ENCODE measurements around the gene BOC. TPM values are rescaled to one million over a fixed set of nuclear protein-coding genes. Genes with fewer than 3 reads are reported as not detected.

The BOC gene
- polyA plus RNA-seq, 10 donors: 46.9 to 103 (median 66.5) TPM

DNA sequence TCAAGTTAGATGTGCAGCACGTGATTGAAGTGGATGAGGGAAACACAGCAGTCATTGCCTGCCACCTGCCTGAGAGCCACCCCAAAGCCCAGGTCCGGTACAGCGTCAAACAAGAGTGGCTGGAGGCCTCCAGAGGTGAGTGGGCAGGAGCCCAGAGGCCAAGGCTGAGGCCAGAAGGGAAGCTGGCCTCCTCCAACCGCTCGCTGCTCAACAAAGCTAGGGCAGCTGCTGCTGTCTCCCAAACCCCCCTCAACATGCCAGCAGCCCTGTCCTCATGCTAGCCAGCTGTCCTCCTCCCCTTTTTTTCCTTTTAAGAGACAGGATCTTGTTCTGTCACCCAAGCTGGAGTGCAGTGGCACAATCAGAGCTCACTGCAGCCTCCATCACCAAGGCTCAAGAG lies 57.0 kb downstream of the BOC start:
- DNase-seq: no peak

DNA sequence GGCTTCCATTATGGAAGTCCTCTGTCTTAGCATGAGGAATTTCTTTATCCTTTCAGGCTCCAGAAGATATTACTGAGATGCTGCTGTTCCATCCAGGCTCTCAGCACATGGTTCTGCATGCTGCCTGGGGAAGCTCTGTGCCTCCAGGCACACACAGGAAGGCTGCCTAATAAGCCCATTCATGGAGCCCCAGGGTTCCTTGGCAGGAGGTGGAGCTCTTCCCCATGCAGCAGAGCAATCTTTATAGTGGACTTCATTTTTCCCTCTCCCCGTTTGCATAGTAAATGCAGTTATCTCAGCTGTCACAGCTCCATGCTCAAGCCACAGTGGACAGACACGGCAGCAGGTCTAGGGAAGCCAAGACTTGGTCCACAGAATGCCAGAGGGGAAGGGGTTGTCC lies 57.6 kb downstream of the BOC start:
- DNase-seq: no peak

DNA sequence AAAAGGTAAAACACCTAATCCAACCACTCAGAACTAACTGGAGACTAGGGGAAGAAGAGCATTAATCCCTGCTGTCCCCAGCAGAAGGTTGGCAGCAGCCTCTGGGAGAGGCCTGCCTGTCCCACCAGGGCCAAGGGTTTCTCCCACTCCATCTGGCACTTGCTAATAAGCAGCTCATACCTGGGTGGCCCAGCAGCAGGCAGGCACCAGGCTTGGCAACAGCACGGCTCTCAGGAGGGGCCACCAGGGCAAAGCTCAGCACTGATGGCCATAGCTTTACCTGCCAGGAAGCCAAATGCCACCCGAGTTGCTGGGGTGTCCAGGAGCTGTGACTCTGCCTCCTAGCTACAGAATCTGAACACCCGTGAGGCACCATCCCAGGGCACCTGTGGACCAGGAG lies 58.3 kb downstream of the BOC start:
- DNase-seq: no peak

DNA sequence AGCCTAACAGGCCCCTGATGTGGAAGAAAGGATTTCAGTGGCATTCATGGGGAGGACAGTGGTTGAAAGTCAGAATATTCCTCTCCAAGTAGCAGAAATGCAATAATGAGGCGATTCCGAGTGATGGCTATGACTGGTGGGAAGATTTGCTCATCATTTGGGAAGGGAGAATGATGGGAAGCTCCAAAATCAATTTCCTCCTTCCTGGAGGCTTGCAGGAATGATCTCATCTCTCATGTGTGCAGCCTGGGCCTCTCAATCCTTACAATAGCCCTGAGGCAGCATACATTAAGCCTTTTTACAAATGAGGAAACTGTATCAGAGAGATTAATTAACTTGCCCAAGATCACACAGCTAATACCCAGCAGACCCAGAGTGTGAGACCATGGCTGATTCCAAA lies 58.7 kb downstream of the BOC start:
- peak in 2 of 3 donors; percentile 78 to 81 for DNase-seq

DNA sequence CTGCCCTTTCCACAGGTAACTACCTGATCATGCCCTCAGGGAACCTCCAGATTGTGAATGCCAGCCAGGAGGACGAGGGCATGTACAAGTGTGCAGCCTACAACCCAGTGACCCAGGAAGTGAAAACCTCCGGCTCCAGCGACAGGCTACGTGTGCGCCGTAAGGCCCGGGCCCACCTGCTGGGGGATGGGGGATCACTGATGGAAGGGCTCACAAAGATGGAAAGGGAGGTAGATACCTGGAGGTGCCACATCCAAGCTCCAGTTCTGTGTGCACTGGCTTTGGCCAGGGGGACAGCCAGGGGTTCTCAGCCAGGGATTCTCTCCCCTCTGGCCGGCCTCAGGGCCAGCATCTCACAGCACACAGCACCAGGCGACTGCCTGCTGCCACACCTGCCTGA lies 59.4 kb downstream of the BOC start:
- no peak for DNase-seq

DNA sequence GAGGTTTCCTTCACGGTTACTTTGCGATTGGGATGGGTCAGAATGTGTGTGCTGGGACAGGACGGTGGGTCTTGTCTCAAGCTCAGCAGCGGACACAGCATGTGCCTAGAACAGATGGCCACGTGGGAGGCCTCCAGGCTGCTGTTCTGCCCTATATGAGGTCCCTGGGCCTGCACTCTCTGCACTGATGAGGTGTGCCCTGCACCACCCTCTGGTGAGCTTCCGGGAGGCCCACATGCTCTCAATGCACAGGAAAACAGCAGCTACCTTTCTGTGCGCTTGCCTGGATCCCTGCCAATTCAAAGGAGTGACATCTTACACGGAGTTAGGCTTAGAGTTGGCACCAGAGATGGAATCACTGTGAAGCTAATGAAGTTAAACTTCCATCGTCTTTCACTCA lies 59.8 kb downstream of the BOC start:
- DNase-seq: no peak

DNA sequence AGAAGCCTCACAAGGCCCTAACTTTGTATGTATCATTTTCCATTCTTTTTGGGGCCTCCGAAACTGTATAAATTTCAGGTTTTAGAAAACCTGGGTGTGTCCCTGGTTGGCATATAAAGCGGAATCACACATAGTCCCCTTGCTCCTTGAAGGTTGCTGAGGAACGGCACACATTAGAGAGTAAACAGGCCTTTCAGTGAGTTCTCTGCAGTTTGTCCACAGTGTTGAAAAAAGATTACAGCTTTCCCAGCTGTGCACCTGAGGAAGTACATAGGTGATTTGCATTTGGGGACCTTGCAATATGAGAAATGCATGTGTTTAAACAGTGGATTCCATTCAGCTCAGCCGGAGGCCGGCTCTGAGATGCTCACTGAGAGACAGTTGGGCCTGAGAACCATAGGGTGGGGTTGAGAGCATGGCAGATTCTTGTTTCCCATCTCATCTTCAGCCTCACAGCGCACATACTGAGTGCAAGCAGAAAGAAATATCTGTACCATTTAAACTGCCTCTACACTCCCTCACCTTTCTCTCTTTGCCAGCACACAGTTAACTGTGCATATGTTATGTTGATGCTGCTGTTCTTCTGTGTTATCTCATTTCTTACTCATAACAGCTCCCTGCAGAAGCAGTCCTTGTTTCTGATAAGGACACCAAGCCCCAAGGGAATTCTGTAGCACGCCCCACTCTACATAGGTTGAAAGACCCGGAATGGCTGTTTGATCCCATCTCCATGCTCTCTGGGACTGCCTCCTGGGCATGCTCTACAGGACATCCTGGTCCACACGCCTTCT lies 60.4 kb downstream of the BOC start:
- DNase-seq: no peak

DNA sequence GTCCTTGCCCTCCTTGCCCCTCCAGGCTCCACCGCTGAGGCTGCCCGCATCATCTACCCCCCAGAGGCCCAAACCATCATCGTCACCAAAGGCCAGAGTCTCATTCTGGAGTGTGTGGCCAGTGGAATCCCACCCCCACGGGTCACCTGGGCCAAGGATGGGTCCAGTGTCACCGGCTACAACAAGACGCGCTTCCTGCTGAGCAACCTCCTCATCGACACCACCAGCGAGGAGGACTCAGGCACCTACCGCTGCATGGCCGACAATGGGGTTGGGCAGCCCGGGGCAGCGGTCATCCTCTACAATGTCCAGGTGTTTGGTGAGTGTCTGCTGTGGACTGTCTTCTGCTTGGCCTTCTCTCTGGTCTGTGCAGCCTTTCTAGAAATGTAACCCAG lies 61.0 kb downstream of the BOC start:
- DNase-seq: no peak

DNA sequence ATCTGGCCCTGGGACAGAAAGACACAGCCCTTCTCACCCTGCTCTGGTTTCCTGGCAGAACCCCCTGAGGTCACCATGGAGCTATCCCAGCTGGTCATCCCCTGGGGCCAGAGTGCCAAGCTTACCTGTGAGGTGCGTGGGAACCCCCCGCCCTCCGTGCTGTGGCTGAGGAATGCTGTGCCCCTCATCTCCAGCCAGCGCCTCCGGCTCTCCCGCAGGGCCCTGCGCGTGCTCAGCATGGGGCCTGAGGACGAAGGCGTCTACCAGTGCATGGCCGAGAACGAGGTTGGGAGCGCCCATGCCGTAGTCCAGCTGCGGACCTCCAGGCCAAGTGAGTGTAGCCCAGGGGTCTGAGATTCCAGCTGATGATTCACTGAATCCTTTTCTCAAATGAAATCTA lies 61.7 kb downstream of the BOC start:
- DNase-seq: no peak

DNA sequence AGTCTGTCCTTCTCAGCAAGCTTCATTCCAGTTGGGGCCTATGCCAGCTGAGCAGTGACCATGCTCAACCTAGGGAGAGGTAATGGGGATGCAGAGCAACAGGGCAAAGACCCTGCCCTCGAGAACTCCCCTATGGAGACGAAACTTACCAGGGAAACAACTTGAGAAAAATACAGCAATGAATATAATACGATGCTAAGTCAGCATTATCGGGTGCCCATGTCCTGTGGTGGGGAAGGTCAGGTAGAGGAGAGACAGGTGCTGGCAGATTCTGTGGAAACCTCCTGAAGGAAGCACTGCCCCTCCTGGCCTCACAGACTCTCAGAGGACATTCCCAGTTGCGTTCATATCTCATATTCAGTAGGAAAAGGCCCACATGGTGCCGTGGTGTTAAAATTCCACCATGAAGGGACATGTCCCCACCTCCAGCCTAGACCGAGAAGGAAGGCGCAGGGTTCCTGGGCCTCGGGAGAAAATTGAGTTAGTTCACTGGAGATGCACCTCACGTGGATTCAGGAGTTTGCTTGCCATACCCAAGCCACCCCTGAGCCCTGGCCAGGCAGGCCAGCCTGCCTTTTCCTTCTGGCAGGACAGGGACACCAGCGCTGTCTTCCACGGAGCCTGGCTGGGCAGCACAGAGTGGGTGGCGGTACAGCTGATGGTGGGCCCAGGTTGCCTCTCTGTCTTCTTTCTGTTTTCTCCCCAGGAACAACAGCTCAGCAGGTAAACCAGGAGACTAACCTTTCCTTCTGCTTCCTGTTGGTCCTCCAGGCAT lies 62.4 kb downstream of the BOC start:
- DNase-seq: no peak

DNA sequence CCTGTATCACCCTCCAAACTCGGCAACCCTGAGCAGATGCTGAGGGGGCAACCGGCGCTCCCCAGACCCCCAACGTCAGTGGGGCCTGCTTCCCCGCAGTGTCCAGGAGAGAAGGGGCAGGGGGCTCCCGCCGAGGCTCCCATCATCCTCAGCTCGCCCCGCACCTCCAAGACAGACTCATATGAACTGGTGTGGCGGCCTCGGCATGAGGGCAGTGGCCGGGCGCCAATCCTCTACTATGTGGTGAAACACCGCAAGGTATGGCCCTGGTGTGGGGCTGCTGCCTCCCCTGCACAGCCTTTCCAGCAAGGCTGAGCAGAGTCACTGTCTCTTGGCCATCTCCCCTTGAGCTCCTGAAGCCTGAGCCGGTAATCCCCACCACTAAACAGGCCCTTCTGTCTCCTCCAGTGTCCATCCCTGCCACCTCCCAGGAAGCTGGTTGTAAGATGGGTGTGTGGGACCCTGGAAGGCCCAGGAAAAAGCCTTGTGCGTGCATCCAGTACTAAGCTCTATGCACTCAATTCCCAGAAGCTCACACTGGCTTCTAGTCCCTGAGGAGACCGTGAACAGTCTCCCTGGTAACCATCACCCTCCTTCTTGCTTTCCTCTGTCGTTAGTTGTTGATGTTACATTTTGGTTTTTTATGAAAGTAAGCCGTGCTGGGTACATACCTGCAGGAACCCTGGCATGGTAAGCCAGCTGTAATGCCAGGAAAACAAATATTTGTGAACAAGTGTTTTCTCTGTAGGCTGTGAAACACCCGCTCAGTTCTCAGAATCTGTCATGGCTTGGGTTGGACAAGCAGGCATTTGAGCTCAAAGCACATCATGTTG lies 63.3 kb downstream of the BOC start:
- DNase-seq: no peak

DNA sequence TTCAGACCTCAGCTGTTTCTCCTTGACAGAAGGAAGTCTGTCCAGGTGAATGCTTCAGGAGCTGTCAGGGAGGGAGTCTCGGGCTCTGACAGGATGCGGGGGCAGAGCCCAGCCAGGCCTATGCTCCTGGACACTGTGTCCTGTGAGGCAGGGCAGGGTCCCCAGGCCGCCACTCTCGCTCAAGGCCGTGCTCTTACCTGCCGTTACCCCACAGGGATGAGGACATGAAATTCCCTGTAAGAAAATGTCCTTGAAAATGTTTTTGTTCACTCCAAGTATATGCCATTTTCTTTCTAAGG lies 63.9 kb downstream of the BOC start:
- no peak for DNase-seq

DNA sequence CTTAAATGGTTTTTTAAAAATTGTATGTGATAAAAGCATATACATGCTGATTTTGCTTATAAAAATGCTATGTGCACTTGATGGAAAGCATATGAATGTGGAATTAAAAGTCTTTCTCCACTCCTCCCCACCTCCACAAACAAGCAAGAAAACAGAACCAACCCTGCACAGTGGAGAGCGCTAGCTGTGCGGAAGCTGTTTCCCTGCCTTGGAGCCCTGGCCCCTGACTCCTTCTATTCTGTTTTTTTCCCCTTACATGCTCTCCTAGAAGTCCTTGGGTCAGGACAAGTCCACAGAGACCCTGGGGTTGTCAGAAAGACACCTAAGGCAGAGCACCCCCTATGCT lies 64.2 kb downstream of the BOC start:
- no peak for DNase-seq

DNA sequence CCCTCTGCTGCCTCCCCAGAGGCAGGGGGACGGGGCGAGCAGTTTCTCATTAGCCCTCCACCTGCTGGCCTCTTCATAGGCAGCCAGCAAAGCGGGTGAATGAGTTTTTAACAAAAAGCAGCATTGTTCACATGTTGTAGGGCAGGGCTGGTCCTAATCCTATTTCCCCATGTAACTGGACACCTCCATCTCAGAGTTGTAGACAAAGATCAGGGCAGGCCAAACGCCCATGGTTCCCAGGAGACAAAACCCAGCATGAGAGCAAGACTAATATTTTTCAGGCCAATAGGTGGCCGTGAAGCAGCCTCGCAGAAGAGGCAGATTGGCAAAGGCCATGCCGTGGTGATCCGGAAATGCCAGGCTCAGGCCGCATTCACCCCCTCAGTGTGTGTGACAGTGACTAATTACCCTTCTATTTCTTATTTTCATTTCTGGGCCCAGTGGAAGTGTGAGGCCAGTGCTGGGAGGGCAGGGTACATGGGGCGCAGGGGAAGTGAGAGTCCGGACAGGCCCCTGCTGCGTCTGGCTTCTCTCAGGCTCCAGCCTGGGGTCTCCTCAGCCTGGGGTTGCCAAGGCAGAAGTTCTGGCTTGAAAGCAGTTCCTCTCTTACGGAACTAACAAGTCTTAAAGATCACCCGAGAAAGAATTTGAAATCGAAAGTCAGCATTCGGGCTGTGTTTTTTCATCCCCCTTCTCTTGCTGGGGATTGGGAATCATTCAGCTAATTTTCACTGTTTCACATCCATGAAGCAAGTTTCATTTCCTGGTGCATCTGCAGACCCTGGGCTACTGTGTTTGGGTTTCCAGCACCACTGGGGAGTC lies 64.8 kb downstream of the BOC start:
- DNase-seq: peak in 1 of 3 donors; percentile 83

DNA sequence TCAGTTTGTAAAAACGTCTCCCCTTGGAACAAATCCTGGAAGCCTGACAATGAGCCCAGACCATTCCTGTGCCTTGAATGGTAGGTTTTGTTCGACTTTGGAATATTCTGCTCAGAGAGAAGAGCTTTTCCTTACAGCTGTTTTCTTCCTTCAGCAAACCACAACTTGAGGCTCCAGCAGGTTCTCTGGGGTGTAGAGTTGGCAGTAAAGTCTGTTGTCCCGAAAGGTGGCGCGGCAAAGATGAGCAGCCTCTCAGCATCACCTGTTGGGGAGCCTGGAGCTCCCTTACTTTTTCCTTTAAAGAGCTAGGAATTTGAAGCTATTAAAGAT lies 65.4 kb downstream of the BOC start:
- no peak for DNase-seq

DNA sequence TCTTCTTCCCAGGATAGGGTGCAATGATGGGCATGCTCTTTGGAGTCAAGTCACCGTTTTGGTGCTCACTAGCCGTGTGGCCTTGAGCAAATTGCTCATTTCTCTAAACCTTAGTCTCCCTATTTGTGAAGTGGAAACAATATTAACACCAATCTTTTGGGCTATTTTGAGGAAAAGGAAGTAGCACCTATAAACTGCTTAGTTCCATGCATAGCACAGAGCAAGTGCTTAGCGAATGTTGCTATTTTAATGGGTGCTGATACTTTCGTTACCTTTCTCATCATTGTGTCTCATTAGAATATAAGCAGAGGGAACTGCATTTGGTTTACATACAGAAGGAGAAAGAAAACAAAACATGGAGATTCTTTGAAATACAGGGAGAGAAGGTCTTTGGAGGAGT lies 66.1 kb downstream of the BOC start:
- no peak for DNase-seq

DNA sequence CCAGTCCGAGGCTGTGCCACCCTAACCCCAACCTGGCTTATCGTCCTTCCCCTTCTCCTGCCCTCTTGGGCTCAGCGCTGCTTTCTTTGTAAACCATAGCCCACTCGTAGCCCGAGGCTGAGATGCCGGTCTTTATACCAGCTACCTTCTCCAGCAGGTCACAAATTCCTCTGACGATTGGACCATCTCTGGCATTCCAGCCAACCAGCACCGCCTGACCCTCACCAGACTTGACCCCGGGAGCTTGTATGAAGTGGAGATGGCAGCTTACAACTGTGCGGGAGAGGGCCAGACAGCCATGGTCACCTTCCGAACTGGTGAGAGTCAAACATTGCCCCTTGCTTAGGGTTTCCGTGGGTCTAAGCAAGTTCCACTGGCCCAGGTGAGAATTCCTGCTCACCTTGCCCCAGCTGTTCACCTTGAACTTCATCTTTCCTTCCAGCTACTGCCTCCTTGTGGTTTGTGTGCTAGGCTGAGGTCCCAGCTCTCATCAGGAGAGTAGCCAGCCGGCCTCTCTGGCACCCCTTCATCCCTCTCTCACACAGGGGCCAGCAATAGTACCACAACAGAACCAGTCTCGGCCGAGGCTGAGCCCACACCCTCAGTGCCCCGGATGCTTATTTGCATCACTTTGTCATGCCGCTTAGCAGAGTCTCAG lies 66.7 kb downstream of the BOC start:
- no peak for DNase-seq

DNA sequence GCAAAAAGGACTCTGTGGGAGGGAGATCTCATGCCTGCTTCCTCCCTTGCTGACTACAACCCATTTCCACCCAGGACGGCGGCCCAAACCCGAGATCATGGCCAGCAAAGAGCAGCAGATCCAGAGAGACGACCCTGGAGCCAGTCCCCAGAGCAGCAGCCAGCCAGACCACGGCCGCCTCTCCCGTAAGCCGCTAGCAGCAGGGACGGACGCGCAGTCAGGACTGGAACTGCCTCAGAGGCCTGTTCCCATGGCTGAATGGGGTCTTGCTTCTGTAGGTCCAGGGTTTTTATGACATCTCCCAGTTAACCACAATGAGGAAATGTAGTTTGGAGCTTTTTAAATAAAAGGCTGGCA lies 67.2 kb downstream of the BOC start:
- DNase-seq: no peak

DNA sequence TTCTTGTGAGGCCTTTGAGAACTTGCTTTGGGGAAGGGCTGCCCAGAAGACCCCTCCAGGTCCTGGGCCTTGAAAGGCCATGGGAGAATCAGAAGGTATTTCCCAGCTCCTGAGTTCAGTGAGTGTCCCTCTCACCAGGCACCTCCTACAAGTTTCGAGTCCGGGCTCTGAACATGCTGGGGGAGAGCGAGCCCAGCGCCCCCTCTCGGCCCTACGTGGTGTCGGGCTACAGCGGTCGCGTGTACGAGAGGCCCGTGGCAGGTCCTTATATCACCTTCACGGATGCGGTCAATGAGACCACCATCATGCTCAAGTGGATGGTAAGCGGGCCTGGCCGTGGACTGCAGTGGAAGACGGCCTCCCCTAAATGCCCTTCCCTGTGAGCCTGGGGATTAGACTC lies 68.3 kb downstream of the BOC start:
- no peak for DNase-seq

DNA sequence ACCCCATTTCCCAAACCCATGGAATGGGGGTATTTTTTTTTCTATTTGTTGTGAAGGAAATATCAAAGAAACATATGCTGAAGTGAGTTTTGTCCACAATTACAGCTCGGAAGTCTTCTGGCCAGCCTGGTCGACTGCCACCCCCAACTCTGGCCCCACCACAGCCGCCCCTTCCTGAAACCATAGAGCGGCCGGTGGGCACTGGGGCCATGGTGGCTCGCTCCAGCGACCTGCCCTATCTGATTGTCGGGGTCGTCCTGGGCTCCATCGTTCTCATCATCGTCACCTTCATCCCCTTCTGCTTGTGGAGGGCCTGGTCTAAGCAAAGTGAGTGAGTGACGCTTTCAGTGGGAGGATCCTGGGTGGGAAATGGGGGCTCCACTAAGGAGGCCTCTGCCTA lies 71.9 kb downstream of the BOC start:
- DNase-seq: no peak

DNA sequence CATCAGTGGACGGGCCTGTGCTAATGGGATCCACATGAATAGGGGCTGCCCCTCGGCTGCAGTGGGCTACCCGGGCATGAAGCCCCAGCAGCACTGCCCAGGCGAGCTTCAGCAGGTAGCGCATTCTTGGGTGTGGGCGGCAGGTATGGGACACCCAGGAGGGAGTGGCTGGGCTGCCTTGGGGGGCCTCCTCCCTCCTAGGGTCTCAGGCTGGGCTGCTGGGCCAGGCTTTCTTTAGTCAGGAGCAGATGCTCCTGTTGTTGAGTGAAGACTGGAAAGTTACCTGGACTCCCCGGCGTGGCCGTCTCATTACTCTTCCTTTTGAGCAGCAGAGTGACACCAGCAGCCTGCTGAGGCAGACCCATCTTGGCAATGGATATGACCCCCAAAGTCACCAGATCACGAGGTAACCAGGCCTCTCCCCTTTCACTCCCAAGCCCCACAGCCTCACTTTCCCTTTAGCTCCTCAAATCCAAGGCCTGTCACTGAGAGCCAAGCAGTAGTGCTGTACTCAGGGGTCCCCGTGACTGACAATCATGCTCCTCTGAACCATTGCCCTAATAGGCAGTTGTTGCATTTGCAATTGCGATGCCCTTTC lies 73.2 kb downstream of the BOC start:
- no peak for DNase-seq
